Lung microvascular endothelial cell (primary cell): ENCODE measurements around the gene CKLF. TPM values are rescaled to one million over a fixed set of nuclear protein-coding genes. Genes with fewer than 3 reads are reported as not detected.

Source experiments
- total RNA-seq: library from RNA; depleted of rRNA; stranded (reverse); fragments of >200 nt; gene quantifications from 2 replicates; pipeline ENCODE4 v1.2.1, GENCODE V29; 2014

The CKLF gene
- total RNA-seq, 1 donor from 2014 or later, result 51.6 TPM

Other genes with a start within 250 kb of the CKLF start
- 284 and 312 TPM in 2 replicates for gene CDH5, start 185.9 kb upstream of the CKLF start, total RNA-seq
- not detected in 2 replicates for gene BEAN1, start 125.3 kb upstream of the CKLF start, total RNA-seq
- 23.1 and 29.2 TPM in 2 replicates for gene TK2, start 2.5 kb upstream of the CKLF start, total RNA-seq
- 1.5 and 1.8 TPM in 2 replicates for gene CMTM1, start 13.9 kb downstream of the CKLF start, total RNA-seq
- gene CMTM2, start 26.9 kb downstream of the CKLF start, total RNA-seq, result not detected in 2 replicates
- gene CMTM3, start 52.1 kb downstream of the CKLF start, total RNA-seq, result 23.1 and 28.0 TPM in 2 replicates
- gene CMTM4, start 144.2 kb downstream of the CKLF start, total RNA-seq, result 5.4 and 7.6 TPM in 2 replicates
- 83.7 and 132 TPM in 2 replicates for gene DYNC1LI2, start 199.0 kb downstream of the CKLF start, total RNA-seq
- gene TERB1, start 249.0 kb downstream of the CKLF start, total RNA-seq, result under 0.01 TPM in 1 of 2 replicates, not detected in the other